Activated CD8-positive, alpha-beta memory T cell treated with anti-CD3 and anti-CD28 coated beads for 24 hours (primary cell): ENCODE data around the gene TMEM92.

Source experiments
- DNase-seq: peaks from one replicate; pipeline ENCODE4 v3.0.0-alpha.2; 2020

TMEM92 gene

GRCh38 chr17:50330151-50330775 is 56.0 kb downstream of the TMEM92 start:
- no peak for DNase-seq
